ENCODE measurements around the gene AFAP1L1. TPM values are rescaled to one million over a fixed set of nuclear protein-coding genes. Genes with fewer than 3 reads are reported as not detected.

Gene AFAP1L1
- total and polyA plus RNA-seq, 2 of the 13 experiments (the other 11 are each of a cell fraction or from before 2014, with no cell fraction given), result 0.38 to 1.0 TPM

GRCh38 chr5:149358294-149358651, 86.6 kb downstream of the AFAP1L1 start:
- 3% methylated on average over 9 of the region's 18 CpGs for WGBS (ENCODE audit: low lambda C conversion rate)
- TF ChIP-seq NFKB2 (CRISPR knock-in tag; IDR thresholded peaks at IDR 0.05; ENCODE audit: borderline replicate concordance), result peak; percentile 13; the same call in 1 of the 2 replicates
- TF ChIP-seq ZNF350 (CRISPR knock-in tag; IDR thresholded peaks at IDR 0.05; ENCODE audit: borderline replicate concordance, low read depth), result peak; percentile 31; the same call in 1 of the 2 replicates
- TF ChIP-seq THYN1 (CRISPR knock-in tag; IDR thresholded peaks at IDR 0.05; ENCODE audit: borderline replicate concordance, low read depth), result no peak
- TF ChIP-seq ZNF891 (CRISPR knock-in tag; IDR thresholded peaks at IDR 0.05), result 0 out of 2 replicates have a peak, but pooled peaks have one; percentile 52
- TF ChIP-seq TAF1 (CRISPR knock-in tag; IDR thresholded peaks at IDR 0.05), result 0 out of 2 replicates have a peak, but pooled peaks have one; percentile 5
- 0 out of 2 replicates have a peak, but pooled peaks have one; percentile 12 for TF ChIP-seq SALL1 (CRISPR knock-in tag; IDR thresholded peaks at IDR 0.05)
- 0 out of 2 replicates have a peak, but pooled peaks have one; percentile 41 for TF ChIP-seq ZNF691 (CRISPR knock-in tag; IDR thresholded peaks at IDR 0.05; ENCODE audit: borderline replicate concordance, low read depth)
- TF ChIP-seq ZNF512B (CRISPR knock-in tag; IDR thresholded peaks at IDR 0.05; ENCODE audit: borderline replicate concordance), result no peak
- 0 out of 2 replicates have a peak, but pooled peaks have one; percentile 4 for TF ChIP-seq ZNF709 (CRISPR knock-in tag; IDR thresholded peaks at IDR 0.05)
- TF ChIP-seq TCF12 (IDR thresholded peaks at IDR 0.05), result no peak
- TF ChIP-seq TCF12 (CRISPR knock-in tag; IDR thresholded peaks at IDR 0.05), result no peak
- TF ChIP-seq CREM (IDR thresholded peaks at IDR 0.05), result no peak
- TF ChIP-seq CREM (CRISPR knock-in tag; IDR thresholded peaks at IDR 0.05), result no peak
- no peak for TF ChIP-seq ARNT2 (CRISPR knock-in tag; IDR thresholded peaks at IDR 0.05; ENCODE audit: low read depth)
- 0 out of 2 replicates have a peak, but pooled peaks have one; percentile 13 for TF ChIP-seq ZNF563 (CRISPR knock-in tag; IDR thresholded peaks at IDR 0.05)
- no peak for TF ChIP-seq PITX1 (CRISPR knock-in tag; IDR thresholded peaks at IDR 0.05)
- peak; percentile 72; the same call in 1 of the 2 replicates for TF ChIP-seq ZBTB4 (CRISPR knock-in tag; IDR thresholded peaks at IDR 0.05; ENCODE audit: borderline replicate concordance)
- no peak for TF ChIP-seq FOXP1 (IDR thresholded peaks at IDR 0.05)
- no peak for TF ChIP-seq FOXP1 (CRISPR knock-in tag; IDR thresholded peaks at IDR 0.05)

More at GRCh38 chr5:149358294-149358651, 86.6 kb downstream of the AFAP1L1 start:
- H3K4me1 ChIP-seq (ENCODE audit: insufficient read depth, low read length), result peaks cover 26% of the 10 kb centered on the region
- FAIRE-seq (no peak), ATAC-seq (peak; percentile 39), DNase-seq (ENCODE audit: low spot score) (no peak)
- BruUV-seq (replicated peaks), result no TSS peak
- no peaks in the 10 kb centered on the region for H4K20me1 ChIP-seq (ENCODE audit: insufficient read depth, low read length)
- H3K27me3 ChIP-seq (ENCODE audit: control insufficient read depth in 1 of 2, insufficient read depth in 2 of 2, low read length in 2 of 2), result no peaks in the 10 kb centered on the region
- no peaks in the 10 kb centered on the region for H3K79me2 ChIP-seq (ENCODE audit: insufficient read depth, low read length)
- in situ Hi-C loops (cut with HindIII; ENCODE audit: extremely low pct_ligation_motif_present, low pct_unique_long_range_greater_than_20kb) (no loop called here), intact Hi-C loops (cut with micrococcal nuclease; ENCODE audit: unreplicated experiment) (no loop called here)
- peak overlapping the region; percentile 94 for H3K4me2 ChIP-seq (ENCODE audit: low read depth, low read length)
- CTCF ChIA-PET (ENCODE audit: low intra/inter-chr PET ratio, low total read pairs), result no interaction called here
- H3K9me3 ChIP-seq (ENCODE audit: low read length), result no peaks in the 10 kb centered on the region
- peaks cover 3 to 5% of the 10 kb centered on the region in 2 experiments; a peak in 2 of 5 replicates for H3K36me3 ChIP-seq (replicated peaks in 1 of 2; ENCODE audit: control insufficient read depth in 1 of 2, insufficient read depth in 2 of 2, low read length in 2 of 2)
- no peak overlapping the region for H3K27ac ChIP-seq (ENCODE audit: extremely low read length, insufficient read depth, low read length)
- peak overlapping the region; percentile 44; the same call in 1 of the 2 replicates for H3K9ac ChIP-seq (ENCODE audit: insufficient read depth, low read depth, low read length)
- POLR2A ChIA-PET, result interaction anchor here (1.1 to 3.8 kb wide), 6 partner anchors 9 to 193 kb away, joined by 3 to 32 read pairs (median 9); partner anchors contain the start of genes CSNK1A1 and GRPEL2
- no peak overlapping the region for H2AFZ ChIP-seq (ENCODE audit: low read length)
- peak overlapping the region; percentile 60 to 79 (median 63) for H3K4me3 ChIP-seq (replicated peaks in 1 of 3; ENCODE audit: insufficient read depth in 1 of 3, low read depth in 2 of 3, low read length in 3 of 3)

Measured in HepG2 (cell line).